Vagina (tissue), 2 donors: ENCODE results near the gene PXYLP1. TPM values are rescaled to one million over a fixed set of nuclear protein-coding genes. Genes with fewer than 3 reads are reported as not detected.
A peak's percentile ranks its signal among the peaks of the same experiment; 100 is the strongest.

Experiments used
- DNase-seq, 2 donors: peaks; one replicate each; pipeline ENCODE4 v3.0.0-alpha.2; 2017; ENCODE audit errors: extremely low spot score in 2 of 2
- H3K27ac ChIP-seq: fragments of 200-600 bp; sonication (generic); one replicate; pipeline ENCODE4 v1.5.1; 2019
- H3K27me3 ChIP-seq: fragments of 200-600 bp; sonication (generic); one replicate; pipeline ENCODE4 v1.5.1; 2019
- H3K36me3 ChIP-seq, 2 donors: fragments of 200-600 bp; sonication (generic); one replicate each; pipeline ENCODE4 v1.5.1; 2017 to 2019
- H3K4me1 ChIP-seq: fragments of 200-600 bp; sonication (generic); one replicate; pipeline ENCODE4 v1.5.1; 2019
- H3K4me3 ChIP-seq, 2 donors: fragments of 200-600 bp; sonication (generic); 1 replicate in 1 of 2; 2 replicates in 1 of 2; pipeline ENCODE4 v1.5.1; 2016 to 2019
- H3K9me3 ChIP-seq: fragments of 200-600 bp; sonication (generic); one replicate; pipeline ENCODE4 v1.5.1; 2019
- POLR2A ChIP-seq, 2 donors: fragments of 450-650 bp; IDR thresholded peaks; one replicate each; pipeline ENCODE4 v1.6.1; 2017; ENCODE audit warnings: antibody characterized with exemption in 2 of 2, mild to moderate bottlenecking in 2 of 2, moderate library complexity in 2 of 2
- POLR2AphosphoS5 ChIP-seq, 2 donors: sonication (generic); formaldehyde crosslinking; IDR thresholded peaks; one replicate each; pipeline ENCODE4 v1.9.0; 2017; ENCODE audit warnings: antibody characterized with exemption in 2 of 2, mild to moderate bottlenecking in 2 of 2, low read depth in 1 of 2; ENCODE audit not compliant: insufficient read depth in 1 of 2
- intact Hi-C: fragments of 100-400 bp; cut with DNase I; formaldehyde crosslinking; loops from one replicate; pipeline ENCODE4 v1.15.1; 2023
- total RNA-seq: library from RNA; depleted of rRNA; stranded (reverse); fragments of >200 nt; gene quantifications from one replicate; pipeline ENCODE4 v1.2.3, GENCODE V29; 2016
- TF ChIP-seq, protein P1 (sequence below), 3 experiments: fragments of 450-650 bp in 2 of 3; fragments of 200-600 bp in 1 of 3; sonication (generic) in 1 of 3; IDR thresholded peaks; one replicate each; pipeline ENCODE4 v1.5.1; 2017 to 2019; ENCODE audit warnings: antibody characterized with exemption in 3 of 3, mild to moderate bottlenecking in 2 of 3, moderate library complexity in 2 of 3

The PXYLP1 gene, protein sequence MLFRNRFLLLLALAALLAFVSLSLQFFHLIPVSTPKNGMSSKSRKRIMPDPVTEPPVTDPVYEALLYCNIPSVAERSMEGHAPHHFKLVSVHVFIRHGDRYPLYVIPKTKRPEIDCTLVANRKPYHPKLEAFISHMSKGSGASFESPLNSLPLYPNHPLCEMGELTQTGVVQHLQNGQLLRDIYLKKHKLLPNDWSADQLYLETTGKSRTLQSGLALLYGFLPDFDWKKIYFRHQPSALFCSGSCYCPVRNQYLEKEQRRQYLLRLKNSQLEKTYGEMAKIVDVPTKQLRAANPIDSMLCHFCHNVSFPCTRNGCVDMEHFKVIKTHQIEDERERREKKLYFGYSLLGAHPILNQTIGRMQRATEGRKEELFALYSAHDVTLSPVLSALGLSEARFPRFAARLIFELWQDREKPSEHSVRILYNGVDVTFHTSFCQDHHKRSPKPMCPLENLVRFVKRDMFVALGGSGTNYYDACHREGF
- 16.7 TPM for total RNA-seq

DNA sequence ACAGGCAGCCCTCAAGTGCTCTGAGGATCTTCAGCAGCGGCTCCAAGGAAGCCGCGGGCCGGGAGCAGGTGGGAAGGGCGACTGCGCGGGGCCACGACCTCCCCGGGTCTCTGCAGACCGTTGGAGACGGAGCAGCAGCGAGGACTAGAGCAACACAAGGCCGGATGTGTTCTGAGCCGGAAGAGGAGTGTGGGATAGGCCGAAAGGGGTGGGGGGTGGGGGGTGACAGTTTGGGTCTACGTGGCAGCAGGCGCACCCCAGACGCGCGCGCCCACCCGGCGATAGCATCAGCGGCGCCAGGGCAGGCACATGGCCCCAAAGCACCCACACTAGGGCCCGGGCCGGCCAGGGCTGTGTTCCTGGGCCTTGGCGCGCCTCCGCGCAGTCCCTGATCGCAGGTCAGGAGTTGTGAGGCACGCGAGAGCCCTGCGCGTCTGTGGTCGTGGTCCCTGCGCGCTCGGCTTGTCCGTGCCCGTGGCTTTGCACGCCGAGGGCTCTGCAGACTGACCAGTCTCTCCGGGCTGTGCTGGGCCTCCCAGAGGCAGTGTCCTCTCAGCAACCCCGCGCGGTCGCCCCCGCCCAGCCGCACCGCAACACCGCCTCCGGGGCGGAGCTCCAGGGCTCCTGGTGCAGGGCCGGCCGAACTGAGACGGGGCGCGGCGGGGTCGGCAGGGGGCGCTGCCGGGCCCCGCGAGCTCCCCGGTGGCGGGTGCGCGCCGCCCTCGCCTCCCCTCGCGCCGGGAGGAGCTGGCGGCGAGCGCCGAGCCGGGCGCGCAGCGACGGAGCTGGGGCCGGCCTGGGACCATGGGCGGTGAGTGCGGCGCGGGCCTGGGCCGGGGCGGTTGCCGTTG lies at the start of gene PXYLP1:
PXYLP1 (plus strand) TSS at position 725 of the 851 bp plus-strand sequence. CDS start 28,351 bp downstream, outside the sequence.
- H3K27ac ChIP-seq: peak within 1 kb of the TSS; percentile 93
- no peaks in the 10 kb centered on the region for H3K27me3 ChIP-seq
- H3K9me3 ChIP-seq: no peaks in the 10 kb centered on the region
- TF ChIP-seq POLR2AphosphoS5 (IDR thresholded peaks at IDR 0.05; ENCODE audit: insufficient read depth in 1 of 2, low read depth in 1 of 2): peak in 1 of 2 donors; percentile 75
- TF ChIP-seq, protein P1, sequence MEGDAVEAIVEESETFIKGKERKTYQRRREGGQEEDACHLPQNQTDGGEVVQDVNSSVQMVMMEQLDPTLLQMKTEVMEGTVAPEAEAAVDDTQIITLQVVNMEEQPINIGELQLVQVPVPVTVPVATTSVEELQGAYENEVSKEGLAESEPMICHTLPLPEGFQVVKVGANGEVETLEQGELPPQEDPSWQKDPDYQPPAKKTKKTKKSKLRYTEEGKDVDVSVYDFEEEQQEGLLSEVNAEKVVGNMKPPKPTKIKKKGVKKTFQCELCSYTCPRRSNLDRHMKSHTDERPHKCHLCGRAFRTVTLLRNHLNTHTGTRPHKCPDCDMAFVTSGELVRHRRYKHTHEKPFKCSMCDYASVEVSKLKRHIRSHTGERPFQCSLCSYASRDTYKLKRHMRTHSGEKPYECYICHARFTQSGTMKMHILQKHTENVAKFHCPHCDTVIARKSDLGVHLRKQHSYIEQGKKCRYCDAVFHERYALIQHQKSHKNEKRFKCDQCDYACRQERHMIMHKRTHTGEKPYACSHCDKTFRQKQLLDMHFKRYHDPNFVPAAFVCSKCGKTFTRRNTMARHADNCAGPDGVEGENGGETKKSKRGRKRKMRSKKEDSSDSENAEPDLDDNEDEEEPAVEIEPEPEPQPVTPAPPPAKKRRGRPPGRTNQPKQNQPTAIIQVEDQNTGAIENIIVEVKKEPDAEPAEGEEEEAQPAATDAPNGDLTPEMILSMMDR (IDR thresholded peaks at IDR 0.05): peak in 2 of 3 experiments; percentile 19 to 57
- TF ChIP-seq POLR2A (IDR thresholded peaks at IDR 0.05): peak in 1 of 2 donors; percentile 15
- intact Hi-C loops: no loop called here
- H3K4me1 ChIP-seq: peaks cover 24% of the 10 kb centered on the region
- H3K36me3 ChIP-seq: no peaks in the 10 kb centered on the region
- H3K4me3 ChIP-seq: peak within 1 kb of the TSS; percentile 84 to 95
- DNase-seq: peak in 1 of 2 donors; percentile 89

DNA sequence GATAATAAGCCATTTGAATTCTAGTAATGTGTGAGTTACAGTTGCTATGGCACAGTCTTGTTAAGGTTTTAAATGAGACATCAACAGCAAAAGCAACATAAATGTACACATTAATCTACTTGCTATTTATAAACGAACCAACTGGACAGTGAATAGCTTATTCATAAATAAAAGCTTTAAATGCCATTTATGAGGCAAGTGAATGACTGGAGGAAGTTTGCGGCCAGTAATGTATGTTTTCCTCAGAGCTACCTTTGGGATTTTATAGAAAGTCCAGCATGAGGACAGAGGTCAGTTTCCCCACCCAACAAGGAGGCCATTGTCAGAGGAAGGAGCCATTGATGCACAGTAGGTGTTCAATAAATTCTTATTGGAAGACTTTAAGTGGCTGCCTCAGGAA lies 48.0 kb upstream of the PXYLP1 start:
- TF ChIP-seq POLR2AphosphoS5 (IDR thresholded peaks at IDR 0.05; ENCODE audit: insufficient read depth in 1 of 2, low read depth in 1 of 2) (no peak), POLR2A (IDR thresholded peaks at IDR 0.05) (no peak)
- TF ChIP-seq, protein P1 (IDR thresholded peaks at IDR 0.05): no peak
- no peaks in the 10 kb centered on the region for H3K4me1 ChIP-seq
- no peak overlapping the region for H3K4me3 ChIP-seq
- H3K36me3 ChIP-seq: no peaks in the 10 kb centered on the region
- no peak for DNase-seq
- H3K27ac ChIP-seq: no peak overlapping the region
- peaks cover 5% of the 10 kb centered on the region for H3K9me3 ChIP-seq
- intact Hi-C loops: loop anchor here (10.0 kb wide), 1 partner anchor 79 kb away; no protein-coding TSS in a partner anchor
- no peaks in the 10 kb centered on the region for H3K27me3 ChIP-seq

- H3K27ac ChIP-seq: no peak overlapping the region
- H3K36me3 ChIP-seq: no peaks in the 10 kb centered on the region
- no peaks in the 10 kb centered on the region for H3K27me3 ChIP-seq
- TF ChIP-seq, protein P1 (IDR thresholded peaks at IDR 0.05): no peak
- no peak for TF ChIP-seq POLR2AphosphoS5 (IDR thresholded peaks at IDR 0.05; ENCODE audit: insufficient read depth in 1 of 2, low read depth in 1 of 2)
- no peak for TF ChIP-seq POLR2A (IDR thresholded peaks at IDR 0.05)
- DNase-seq: no peak
- H3K4me3 ChIP-seq: no peak overlapping the region
- H3K4me1 ChIP-seq: no peaks in the 10 kb centered on the region
- peaks cover 5% of the 10 kb centered on the region for H3K9me3 ChIP-seq
- intact Hi-C loops: loop anchor here (10.0 kb wide), 1 partner anchor 80 kb away; no protein-coding TSS in a partner anchor
Measured at GRCh38 chr3:141184430-141184829, 47.2 kb upstream of the PXYLP1 start.

GRCh38 chr3:141191097-141191749 lies 40.4 kb upstream of the PXYLP1 start:
- no peaks in the 10 kb centered on the region for H3K4me1 ChIP-seq
- TF ChIP-seq POLR2A (IDR thresholded peaks at IDR 0.05) (no peak), POLR2AphosphoS5 (IDR thresholded peaks at IDR 0.05; ENCODE audit: insufficient read depth in 1 of 2, low read depth in 1 of 2) (no peak)
- TF ChIP-seq, protein P1 (IDR thresholded peaks at IDR 0.05): no peak
- H3K36me3 ChIP-seq: no peaks in the 10 kb centered on the region
- intact Hi-C loops: loop anchor here (2.0 to 5.0 kb wide), 2 partner anchors 179 to 192 kb away; no protein-coding TSS in a partner anchor
- DNase-seq: no peak
- H3K4me3 ChIP-seq: no peak overlapping the region
- H3K27ac ChIP-seq: no peak overlapping the region
- H3K9me3 ChIP-seq: no peaks in the 10 kb centered on the region
- no peaks in the 10 kb centered on the region for H3K27me3 ChIP-seq
